ENCODE measurements around the gene KCNG2.

The KCNG2 gene

DNA sequence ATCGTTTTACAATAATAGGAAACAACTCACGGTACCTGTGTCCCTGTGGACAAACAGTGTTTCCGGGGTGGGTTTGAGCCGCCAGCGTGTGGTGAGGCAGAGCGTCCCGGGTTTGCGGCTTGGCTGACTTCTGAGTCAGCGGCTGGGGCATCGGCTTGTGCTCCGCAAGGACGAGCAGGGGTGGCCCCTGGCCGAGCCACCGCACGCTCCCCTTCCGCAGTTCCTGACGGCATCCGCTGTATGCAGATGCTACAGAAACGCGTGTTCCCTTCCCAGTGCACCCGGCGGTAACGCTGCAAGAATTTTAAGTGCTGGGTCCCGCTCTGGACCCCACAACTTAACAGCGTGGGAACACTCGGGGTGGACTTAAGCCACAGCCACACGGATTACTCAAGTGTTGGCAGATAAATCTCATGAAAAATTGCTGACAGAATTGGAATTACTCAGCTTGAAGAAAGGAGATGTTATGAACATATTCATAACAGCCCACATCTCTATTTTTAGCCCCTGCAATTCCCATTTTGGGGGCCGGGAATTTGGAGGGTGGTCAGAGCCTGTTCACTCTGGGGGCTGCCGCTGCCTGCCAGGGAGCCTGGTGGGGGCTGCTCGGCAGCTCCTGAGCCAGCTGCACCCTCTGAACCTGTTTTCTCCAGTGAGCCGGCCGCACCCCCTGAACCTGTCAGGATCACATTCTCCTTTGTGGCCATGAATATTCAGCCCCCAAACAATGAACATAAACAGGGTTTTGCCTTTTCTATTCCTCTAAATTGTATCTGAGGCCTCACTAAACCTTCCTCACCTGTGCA lies 12.6 kb upstream of the KCNG2 start:
- no peak overlapping the region for H3K4me3 ChIP-seq (ENCODE audit: low read depth, low read length)

DNA sequence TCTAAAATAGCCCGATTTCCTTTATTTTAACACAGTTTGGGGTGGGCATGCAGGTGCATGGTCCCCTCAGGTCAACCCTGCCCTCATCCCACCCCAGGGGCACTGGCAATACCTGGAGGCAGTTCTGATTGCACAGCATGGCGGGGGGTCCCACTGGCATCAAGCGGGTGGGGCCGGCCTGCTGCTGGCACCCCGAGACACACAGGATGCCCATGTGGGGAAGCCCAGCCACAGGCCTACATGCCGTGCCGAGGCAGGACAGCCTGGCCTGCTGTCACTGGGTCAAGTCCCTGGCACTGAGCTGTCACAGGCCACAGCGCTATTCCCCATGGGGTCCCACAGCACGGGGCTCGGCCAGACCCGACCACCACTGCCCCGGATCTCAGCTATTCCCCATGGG lies 11.9 kb upstream of the KCNG2 start:
- H3K4me3 ChIP-seq (ENCODE audit: low read depth, low read length) = no peak overlapping the region

DNA sequence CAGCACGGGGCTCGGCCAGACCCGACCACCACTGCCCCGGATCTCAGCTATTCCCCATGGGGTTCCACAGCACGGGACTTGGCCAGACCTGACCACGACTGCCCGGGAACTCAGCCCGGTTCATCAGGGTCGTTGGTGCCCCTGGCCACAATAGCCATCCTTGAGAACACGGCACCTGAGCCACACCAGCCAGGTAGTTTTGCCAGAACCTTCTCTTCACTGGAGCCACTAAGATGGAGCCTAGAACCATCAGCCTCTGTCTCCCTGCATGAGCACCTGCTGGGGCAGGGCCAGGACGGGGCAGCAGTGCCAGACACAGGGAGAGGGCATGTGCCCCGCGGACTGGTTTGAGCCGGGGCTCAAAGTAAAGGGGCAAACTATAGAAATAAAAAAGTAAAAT lies 11.4 kb upstream of the KCNG2 start:
- H3K4me3 ChIP-seq (ENCODE audit: low read depth, low read length) = no peak overlapping the region

DNA sequence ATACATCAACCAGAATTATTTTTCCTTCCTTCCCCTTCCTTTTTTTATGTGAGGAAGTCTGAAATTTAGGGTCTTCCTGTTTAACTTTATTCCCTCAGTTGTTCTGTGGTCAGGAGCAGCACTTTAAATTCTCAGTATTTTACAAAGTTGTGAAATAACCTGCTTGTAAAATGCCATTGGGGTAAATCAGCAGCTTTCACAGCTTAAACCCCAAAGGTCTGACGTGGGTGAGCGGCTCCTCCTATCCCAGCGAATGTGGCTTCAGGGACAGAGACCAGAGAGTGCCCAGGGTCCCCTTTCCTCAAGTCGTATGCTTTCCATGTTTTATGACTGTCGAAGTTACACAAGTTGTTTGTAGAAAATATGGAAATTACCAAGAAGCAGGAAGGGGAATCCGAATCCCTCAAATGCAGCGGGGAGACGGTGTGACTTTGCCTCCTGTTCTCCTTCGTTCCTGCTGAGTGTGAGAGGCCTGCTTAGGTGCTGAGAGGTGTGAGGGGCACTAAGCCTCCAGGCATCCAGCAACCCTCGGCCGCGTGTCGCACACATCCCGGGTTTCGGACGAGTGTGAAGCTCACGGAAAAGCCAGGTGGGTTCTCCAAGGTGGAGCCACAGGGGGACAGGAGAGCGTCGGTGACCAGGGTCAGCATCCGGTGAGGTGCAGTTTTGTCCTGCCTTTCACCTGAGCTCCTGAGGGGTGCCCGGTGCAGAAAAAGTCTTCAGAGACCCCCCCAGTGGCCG lies 10.8 kb upstream of the KCNG2 start:
- H3K4me3 ChIP-seq (ENCODE audit: low read depth, low read length) = no peak overlapping the region

DNA sequence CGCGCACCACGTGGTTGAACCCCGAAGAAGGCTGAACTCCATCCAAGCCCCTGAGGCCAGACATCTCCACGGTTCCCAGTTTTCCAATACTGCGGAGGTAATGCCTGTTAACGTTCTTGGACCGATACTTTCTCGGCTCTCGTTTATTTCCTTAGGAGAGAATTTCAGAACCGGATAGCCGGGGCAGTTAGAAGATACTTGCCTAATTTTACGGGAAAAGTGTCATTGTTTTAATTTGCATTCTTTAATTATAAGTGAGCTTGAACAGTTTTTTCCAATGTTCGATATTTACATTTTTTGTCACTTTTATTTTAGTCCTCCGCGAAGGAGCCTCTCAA lies 10.2 kb upstream of the KCNG2 start:
- H3K4me3 ChIP-seq (ENCODE audit: low read depth, low read length) = no peak overlapping the region

DNA sequence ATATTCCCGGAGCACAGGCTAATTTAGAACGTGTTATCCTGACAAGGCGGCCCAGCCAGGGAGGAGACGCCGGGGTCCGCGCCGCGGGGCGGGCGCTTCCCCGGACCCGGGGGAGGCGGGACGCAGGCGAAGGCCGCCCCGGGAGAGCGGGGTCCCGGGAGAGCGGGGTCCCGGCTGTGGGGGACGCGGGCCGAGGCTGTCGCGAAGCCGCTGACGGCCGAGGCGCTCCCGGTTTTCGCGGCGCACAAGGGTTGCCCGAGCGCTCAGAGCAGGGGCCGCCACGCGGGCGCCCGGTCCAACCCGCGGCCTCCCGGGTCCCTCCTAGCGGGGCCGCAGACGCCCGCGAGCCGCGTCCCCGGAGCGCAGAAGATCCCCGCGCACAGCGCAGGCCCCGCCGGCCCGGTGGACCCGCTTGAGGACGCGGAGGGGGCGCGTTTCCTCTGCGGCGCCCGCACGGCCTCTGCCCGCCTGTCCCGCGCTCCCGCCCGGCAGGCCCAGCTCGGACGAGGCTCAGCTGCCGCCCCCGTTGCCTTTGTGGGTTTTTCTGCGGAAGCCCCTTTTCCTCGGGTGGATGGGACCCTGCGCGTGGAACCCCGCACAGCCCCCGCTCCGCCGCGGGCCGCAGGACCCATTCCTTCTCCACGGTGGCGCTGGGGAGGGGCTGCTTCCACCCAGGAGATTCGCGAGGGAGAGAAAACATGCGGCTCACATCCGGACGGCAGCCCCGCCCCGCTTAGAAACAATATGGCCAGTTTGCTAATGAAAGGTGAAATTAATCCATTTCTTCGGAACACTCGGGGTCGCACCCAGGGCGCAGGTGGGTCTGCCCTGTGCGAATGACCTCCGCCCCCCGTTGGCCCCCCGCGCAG lies 9.6 kb upstream of the KCNG2 start:
- H3K4me3 ChIP-seq (ENCODE audit: low read depth, low read length) = no peak overlapping the region

DNA sequence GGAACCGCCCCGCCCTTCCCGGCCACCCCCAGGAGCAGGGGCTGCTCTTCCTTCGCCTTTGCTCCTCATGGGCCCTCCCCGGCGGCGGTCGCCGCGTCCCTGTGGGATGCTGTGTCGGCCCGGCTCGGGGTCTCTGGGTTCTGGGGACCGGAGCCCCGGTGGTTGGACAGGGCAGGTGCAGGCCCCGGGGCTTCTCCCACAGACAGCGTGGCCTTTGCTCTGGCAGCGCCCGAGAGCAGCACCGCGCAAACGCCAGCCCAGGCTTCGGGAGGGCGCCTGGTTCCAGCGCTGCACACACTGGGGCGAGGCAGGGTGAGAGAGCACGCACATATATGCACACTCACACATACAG lies 9.0 kb upstream of the KCNG2 start:
- H3K4me3 ChIP-seq (ENCODE audit: low read depth, low read length) = no peak overlapping the region

DNA sequence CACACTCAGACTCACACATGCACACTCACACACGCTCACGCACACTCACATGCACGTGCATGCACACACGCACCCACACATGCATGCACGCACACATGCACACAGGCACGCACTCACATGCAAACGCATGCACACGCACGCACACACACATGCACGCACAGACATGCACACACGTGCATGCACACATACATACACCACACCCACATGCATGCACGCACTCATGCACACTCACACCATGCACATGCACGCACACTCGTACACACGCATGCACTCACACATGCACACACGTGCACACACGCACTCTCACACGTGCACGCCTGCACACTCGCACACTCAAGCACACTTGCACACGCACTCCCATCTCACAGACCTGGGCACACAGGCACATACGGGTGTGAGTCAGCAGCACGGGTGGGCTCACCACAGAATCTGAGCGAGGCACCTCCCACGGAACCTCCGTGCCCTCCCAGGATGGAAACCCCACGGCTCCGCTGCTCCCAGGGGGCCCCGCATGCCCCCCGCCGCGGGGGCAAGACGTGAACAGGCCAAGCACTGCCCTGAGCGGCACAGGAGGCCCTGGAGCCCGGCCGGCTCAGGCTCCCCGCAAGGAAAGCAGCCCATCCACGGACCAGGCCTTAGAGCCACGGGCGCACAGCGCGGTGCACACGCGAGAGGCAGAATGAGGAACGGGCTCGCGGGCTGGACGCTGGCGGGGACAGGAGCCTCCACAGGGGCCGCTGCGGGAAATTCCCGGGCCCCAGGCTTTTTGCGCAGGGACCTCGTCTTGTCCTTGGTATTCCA lies 8.4 kb upstream of the KCNG2 start:
- no peak overlapping the region for H3K4me3 ChIP-seq (ENCODE audit: low read depth, low read length)

DNA sequence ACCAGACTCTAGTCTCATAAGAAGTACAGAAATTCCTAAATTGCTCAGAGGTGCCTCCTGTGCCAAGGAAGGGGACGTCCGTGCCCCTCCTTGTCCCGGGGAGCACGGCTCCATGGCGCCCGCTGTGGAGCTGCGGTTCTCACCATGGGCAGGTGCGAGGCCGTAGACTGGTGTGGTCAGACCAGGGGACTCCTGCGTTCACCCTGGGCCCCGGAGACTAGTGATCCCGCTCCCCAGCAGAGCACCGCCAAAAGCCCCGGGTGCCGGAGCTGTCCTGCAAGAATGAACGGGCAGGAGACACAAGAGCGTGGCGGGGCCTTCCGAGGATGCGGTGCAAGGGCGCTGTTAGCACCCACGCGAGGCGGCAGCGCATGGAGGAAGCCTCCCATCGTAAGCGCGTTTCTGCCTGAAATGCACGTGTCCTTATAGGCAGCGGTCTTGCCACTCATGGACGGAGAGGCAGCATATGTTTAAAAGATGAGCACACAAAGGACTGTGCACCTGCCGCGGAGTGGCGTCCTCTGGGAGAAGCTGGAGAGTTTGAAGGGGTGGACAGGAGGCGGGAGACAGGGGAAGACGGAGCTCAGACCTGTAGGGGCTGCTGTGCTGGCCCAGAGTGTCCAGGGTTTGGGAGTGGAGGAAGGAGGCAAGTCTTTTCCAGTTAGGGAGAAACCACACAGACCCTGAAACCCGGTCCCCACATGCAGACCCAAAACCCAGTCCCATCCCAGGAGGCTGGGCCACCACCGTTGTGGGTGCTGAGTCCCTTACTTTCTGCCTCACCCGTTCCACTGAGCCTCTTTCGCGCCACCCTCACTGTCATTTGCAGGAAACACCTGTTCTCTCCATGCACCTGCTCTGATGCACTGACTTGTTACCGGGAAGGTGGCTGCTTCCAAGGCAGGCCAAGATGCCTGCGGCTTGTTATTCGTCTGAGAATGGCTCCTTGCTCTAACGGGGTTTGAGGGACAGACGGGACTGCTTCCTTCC lies 7.5 kb upstream of the KCNG2 start:
- H3K4me3 ChIP-seq (ENCODE audit: low read depth, low read length) = no peak overlapping the region

DNA sequence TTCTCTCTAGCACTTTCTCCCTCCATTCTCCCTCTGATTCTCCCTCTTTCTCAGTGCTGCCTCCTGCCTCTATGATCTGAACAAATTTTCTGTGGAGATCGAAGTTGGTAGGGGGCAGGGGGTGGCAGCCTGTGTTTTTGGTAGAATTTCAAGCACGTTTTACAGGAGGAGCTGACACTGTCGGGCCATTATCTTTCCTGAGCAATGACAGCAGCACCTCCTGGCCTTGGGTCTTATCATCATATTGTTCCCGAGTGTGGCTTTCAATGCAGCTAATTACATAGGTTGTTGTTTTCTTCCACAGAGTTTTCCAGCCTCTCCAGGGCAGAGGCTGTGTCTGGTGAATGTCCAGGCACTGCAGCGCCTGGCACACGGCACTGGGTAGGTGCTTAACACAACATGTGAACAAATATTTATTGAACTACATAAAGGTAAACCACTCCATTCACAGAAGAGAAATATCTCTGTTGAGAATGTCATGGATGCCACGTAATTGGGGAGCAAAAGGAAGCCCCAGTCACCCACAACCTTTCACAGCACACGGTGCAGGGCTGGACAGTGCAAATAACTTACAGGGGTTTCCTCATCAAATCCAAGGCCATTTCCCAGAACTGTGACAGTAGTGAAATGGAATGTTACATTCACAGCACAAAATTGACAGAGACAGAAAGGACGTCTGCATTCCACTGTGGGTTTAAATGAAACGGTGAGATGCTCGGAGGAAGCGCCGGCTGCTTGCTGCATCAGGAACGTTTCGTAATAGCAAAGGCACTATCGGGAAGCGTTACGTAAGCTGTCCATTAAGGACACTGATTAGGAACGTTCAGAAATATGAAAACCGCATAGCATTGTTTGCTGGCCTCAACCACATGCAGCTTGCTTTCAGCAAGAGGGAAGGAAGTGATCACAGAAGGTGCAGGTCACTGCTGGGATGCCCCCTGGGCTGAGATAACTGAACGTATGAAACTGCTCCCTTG lies 6.5 kb upstream of the KCNG2 start:
- H3K4me3 ChIP-seq (ENCODE audit: low read depth, low read length) = no peak overlapping the region

DNA sequence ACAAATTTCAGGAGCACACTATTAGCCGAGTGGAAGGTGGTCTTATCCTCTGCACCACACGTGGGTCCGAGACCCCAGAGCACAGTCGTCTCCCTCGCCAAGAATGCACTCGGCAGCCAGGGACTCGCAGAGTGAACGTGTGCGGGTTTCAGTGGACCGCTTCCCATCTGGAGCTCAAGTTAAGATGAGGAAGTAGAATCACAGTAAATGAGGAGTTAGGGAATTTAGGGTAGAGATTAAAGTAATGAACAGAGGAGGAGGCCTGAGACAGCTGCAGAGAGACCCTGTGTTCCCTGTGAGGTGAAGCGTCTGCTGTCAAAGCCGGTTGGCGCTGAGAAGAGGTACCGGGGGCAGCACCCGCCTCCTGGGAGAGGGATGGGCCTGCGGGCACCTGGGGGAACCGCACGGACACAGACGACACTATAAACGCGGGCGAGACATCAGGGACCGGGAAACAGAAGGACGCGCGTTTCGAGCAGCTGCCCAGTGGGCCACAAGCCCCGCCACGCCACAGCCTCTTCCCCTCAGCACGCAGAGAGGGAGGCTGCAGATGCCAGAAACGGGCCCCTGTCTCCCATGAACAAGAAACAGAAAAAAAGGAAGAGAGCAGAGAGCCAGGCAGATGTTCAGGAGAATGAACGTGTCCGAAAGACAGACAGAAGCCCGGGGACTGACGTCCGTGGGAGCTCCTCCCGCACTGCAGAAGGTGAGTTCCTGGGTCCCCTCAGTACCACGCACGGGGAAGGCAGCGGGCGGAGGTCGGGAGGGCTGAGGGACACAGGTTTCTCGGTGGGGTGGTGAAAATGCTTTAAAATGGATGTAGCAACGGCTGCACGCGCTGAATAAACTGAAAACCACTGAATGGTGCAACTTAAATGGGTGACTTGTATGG lies 5.4 kb upstream of the KCNG2 start:
- H3K4me3 ChIP-seq (ENCODE audit: low read depth, low read length) = no peak overlapping the region

DNA sequence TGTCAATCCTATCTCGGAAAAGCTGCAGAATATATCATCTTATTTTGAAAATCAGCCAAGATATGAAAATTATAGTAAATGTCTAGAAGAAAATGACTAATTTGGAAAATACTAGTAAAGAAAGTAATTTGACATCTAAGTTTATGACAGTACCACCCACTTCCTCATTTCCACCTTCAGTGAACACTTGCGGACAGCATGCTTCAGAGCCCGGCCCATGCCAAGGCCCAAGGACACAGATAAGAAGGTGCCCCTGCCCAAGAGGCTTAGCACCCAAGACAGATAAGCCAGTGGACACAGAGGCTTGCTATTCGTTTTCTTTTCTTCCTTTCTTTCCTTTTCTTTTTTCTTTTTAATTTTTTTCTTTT lies 4.8 kb upstream of the KCNG2 start:
- no peak overlapping the region for H3K4me3 ChIP-seq (ENCODE audit: low read depth, low read length)

DNA sequence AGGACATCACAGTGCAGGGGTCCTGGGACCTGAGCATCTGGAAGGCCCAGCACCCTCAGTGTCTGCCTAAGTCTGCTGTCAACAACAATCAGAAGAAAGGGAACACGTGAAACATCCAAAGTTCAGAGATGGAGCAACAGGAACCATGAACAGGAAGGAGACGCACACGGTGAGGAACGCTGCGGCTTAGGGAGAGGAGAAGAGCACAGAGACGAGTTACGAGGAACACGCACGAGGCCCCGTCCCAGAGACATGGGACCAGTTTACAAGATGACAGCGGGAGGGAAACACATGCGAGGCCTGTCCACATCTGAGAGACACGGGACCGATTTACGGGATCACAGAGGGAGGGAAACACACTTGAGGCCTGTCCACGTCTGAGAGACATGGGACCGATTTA lies 2.9 kb upstream of the KCNG2 start:
- no peak overlapping the region for H3K4me3 ChIP-seq (ENCODE audit: low read depth, low read length)

DNA sequence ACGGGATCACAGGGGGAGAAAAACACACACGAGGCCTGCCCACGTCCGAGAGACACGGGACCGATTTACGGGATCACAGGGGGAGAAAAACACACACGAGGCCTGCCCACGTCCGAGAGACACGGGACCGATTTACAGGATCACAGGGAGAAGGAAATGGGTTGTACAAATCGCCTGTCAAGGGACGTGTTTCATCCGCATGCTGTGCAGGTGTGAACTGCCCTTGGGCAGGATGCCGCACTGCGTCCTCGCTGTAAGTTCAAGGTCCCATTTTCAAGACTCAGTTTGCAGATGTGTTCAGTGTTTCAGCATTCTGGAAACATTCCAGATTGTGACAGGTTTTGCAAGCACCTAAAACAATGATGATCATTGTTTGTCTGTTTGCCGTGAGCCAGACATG lies 2.3 kb upstream of the KCNG2 start:
- H3K4me3 ChIP-seq (ENCODE audit: low read depth, low read length) = no peak overlapping the region

DNA sequence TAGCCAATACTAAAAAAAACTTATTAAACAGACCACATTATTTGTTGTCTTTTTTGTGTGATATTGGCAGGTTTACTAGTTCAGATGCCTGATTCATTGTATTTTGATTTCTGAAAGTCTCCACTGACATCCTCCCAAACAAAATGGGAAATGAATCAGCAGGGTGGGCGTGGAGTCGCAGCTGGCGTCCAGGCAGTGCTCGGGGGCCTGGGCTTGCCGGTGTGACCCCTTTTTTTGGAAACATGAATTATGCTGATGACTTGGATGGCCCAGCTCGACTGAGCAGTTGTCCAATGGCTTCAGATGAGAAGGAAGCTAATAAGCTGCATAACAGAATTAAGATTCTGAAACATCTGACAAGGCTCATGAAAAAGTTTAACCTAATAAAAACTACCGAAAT lies 1.7 kb upstream of the KCNG2 start:
- no peak overlapping the region for H3K4me3 ChIP-seq (ENCODE audit: low read depth, low read length)

DNA sequence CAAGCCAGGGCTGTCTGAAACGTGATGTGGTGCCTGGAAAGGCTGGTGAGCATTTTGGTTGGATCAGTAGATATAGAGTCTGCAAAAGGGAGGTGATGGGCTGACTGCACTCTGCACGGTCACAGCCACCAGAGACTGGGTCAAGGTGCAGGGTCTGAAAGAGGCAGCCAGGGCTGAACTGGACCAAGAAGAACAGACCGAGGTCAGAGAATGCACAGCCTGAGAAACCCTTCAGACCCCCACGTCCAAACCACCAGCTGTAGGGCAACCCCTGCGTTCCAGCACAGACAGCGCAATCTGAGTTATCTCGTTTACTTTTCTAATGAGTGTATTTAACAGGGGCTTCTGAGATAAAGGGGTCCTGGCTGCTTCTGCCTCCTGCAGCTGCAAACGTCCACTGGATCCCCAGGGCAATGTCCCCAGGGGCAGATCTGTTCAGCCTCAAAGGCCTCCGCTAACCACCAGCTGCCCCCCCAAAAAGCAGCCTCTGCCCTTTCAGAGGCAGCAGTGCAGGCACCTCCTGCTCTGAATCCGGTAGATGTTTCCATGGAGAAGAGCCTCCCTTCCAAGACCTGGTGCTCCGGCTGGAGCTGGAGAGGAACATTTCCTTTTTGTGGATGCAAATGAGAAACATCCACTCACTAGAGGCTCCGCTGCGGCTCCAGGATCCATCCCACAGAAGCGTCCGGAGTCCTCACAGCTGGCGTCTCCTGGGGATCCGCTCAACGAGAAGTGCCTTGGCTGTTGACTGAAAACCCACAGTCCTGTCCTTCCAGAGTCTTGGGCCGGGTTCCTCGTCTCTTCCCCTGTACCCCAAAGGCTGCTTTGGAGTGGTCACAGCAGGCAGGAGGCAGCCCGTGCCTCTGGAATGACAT lies 970 bp upstream of the KCNG2 start:
- H3K4me3 ChIP-seq (ENCODE audit: low read depth, low read length) = no peak overlapping the region
